ENCODE results near the gene MAP4K1. TPM values are rescaled to one million over a fixed set of nuclear protein-coding genes. Genes with fewer than 3 reads are reported as not detected.

The MAP4K1 gene
- total RNA-seq, 2 donors from 2014 or later: 225 to 247 TPM

GRCh38 chr19:38547421-38547820, 70.3 kb downstream of the MAP4K1 start:
- DNase-seq (ENCODE audit: low spot score in 2 of 2) (no peak), ATAC-seq (no peak)
- Mint-ChIP-seq H3K9me3 (no peaks in the 10 kb centered on the region), H3K36me3 (no peaks in the 10 kb centered on the region), H3K27ac (peak overlapping the region in 1 of 2 donors; percentile 45)

- ATAC-seq: no peak
- Mint-ChIP-seq H3K27ac (peak overlapping the region in 1 of 2 donors; percentile 65), H3K9me3 (no peaks in the 10 kb centered on the region), H3K36me3 (no peaks in the 10 kb centered on the region)
- DNase-seq (ENCODE audit: low spot score in 2 of 2): no peak
Measured at GRCh38 chr19:38545596-38545995, 72.2 kb downstream of the MAP4K1 start.

- DNase-seq (ENCODE audit: low spot score in 2 of 2): no peak
- ATAC-seq: peak in 1 of 2 donors; percentile 22
- H3K9me3 Mint-ChIP-seq: no peaks in the 10 kb centered on the region
- H3K27ac Mint-ChIP-seq: peak overlapping the region; percentile 14 to 65
- no peaks in the 10 kb centered on the region for H3K36me3 Mint-ChIP-seq
Measured at GRCh38 chr19:38544569-38545315, 73.0 kb downstream of the MAP4K1 start.

- ATAC-seq (peak; percentile 89 to 91), DNase-seq (ENCODE audit: low spot score in 2 of 2) (peak; percentile 22 to 69)
- Mint-ChIP-seq H3K27ac (peak overlapping the region in 1 of 2 donors; percentile 65), H3K36me3 (no peaks in the 10 kb centered on the region), H3K9me3 (no peaks in the 10 kb centered on the region)
Measured at GRCh38 chr19:38543807-38544568, 73.8 kb downstream of the MAP4K1 start.

- ATAC-seq (no peak), DNase-seq (ENCODE audit: low spot score in 2 of 2) (no peak)
- peaks cover 0 to 2% of the 10 kb centered on the region in 2 donors for H3K9me3 Mint-ChIP-seq
- no peak overlapping the region for H3K27ac Mint-ChIP-seq
- peaks cover 0 to 3% of the 10 kb centered on the region in 2 donors for H3K36me3 Mint-ChIP-seq
Measured at GRCh38 chr19:38543286-38543806, 74.4 kb downstream of the MAP4K1 start.

GRCh38 chr19:38542040-38542439, 75.7 kb downstream of the MAP4K1 start:
- no peak overlapping the region for H3K27ac Mint-ChIP-seq
- DNase-seq (ENCODE audit: low spot score in 2 of 2) (no peak), ATAC-seq (no peak)
- peaks cover 0 to 12% of the 10 kb centered on the region in 2 donors for H3K36me3 Mint-ChIP-seq
- H3K9me3 Mint-ChIP-seq: peaks cover 0 to 8% of the 10 kb centered on the region in 2 donors

- no peak for DNase-seq (ENCODE audit: low spot score in 2 of 2)
- Mint-ChIP-seq H3K27ac (peak overlapping the region in 1 of 2 donors; percentile 94), H3K36me3 (peaks cover 0 to 32% of the 10 kb centered on the region in 2 donors), H3K9me3 (peaks cover 5 to 23% of the 10 kb centered on the region in 2 donors)
- no peak for ATAC-seq
Measured at GRCh38 chr19:38539751-38540150, 78.0 kb downstream of the MAP4K1 start.

- Mint-ChIP-seq H3K36me3 (peaks cover 0 to 38% of the 10 kb centered on the region in 2 donors), H3K27ac (peak overlapping the region; percentile 91 to 94), H3K9me3 (peaks cover 5 to 29% of the 10 kb centered on the region in 2 donors)
Measured at GRCh38 chr19:38538793-38539528, 78.8 kb downstream of the MAP4K1 start.

GRCh38 chr19:38538386-38538785, 79.4 kb downstream of the MAP4K1 start:
- no peak for DNase-seq (ENCODE audit: low spot score in 2 of 2)
- H3K36me3 Mint-ChIP-seq: peaks cover 0 to 38% of the 10 kb centered on the region in 2 donors
- peaks cover 5 to 29% of the 10 kb centered on the region in 2 donors for H3K9me3 Mint-ChIP-seq
- no peak for ATAC-seq
- peak overlapping the region; percentile 91 to 94 for H3K27ac Mint-ChIP-seq

More at GRCh38 chr19:38538793-38539528, 78.8 kb downstream of the MAP4K1 start:
- DNase-seq (ENCODE audit: low spot score in 2 of 2) (no peak), ATAC-seq (peak; percentile 87 to 93)

Other genes with a start within 250 kb of the MAP4K1 start
- gene PSMD8, start 243.4 kb downstream of the MAP4K1 start, total RNA-seq: 100 to 1,000 TPM; 189 to 203 TPM
- gene GGN, start 229.9 kb downstream of the MAP4K1 start, total RNA-seq: 1 to 10 TPM in 1 of 2 donors, not detected in 1; 1.2 TPM
- gene SPRED3, start 229.3 kb downstream of the MAP4K1 start, total RNA-seq: 1 to 10 TPM; 3.5 to 6.7 TPM
- gene FAM98C, start 214.9 kb downstream of the MAP4K1 start, total RNA-seq: 10 to 100 TPM; 28.4 to 33.1 TPM
- 1 to 10 TPM; 2.3 to 8.3 TPM for gene RASGRP4, start 191.7 kb downstream of the MAP4K1 start, total RNA-seq
- 1 to 10 TPM; 2.9 to 5.0 TPM for gene RYR1, start 184.3 kb downstream of the MAP4K1 start, total RNA-seq
- gene EIF3K, start 1.2 kb upstream of the MAP4K1 start, total RNA-seq: 100 to 1,000 TPM; 282 to 299 TPM
- 100 to 1,000 TPM; 181 to 204 TPM for gene ACTN4, start 29.7 kb upstream of the MAP4K1 start, total RNA-seq
- 1 to 10 TPM; 1.6 to 9.0 TPM for gene CAPN12, start 126.5 kb upstream of the MAP4K1 start, total RNA-seq
- gene LGALS7, start 155.6 kb upstream of the MAP4K1 start, total RNA-seq: not detected
- not detected for gene LGALS7B, start 171.2 kb upstream of the MAP4K1 start, total RNA-seq
- under 1 TPM; 0.59 to 0.66 TPM for gene LGALS4, start 195.0 kb upstream of the MAP4K1 start, total RNA-seq
- gene ECH1, start 213.8 kb upstream of the MAP4K1 start, total RNA-seq: 100 to 1,000 TPM; 129 to 170 TPM
- gene HNRNPL, start 232.0 kb upstream of the MAP4K1 start, total RNA-seq: 100 to 1,000 TPM; 658 to 720 TPM